ENCODE measurements around the gene DGKG.

- TF ChIP-seq CTCF (conservative IDR thresholded peaks at IDR 0.05; ENCODE audit: low read depth, low read length) = no peak
- no peak for TF ChIP-seq EZH2 (IDR thresholded peaks at IDR 0.05; ENCODE audit: borderline replicate concordance, low read depth, low read length, poor library complexity, severe bottlenecking)
These were observed 229.5 kb downstream of the DGKG start for GRCh38 chr3:186132487-186132886.

Data from A673 (cell line).